ENCODE measurements around the gene GLT8D2.

GLT8D2 gene

DNA sequence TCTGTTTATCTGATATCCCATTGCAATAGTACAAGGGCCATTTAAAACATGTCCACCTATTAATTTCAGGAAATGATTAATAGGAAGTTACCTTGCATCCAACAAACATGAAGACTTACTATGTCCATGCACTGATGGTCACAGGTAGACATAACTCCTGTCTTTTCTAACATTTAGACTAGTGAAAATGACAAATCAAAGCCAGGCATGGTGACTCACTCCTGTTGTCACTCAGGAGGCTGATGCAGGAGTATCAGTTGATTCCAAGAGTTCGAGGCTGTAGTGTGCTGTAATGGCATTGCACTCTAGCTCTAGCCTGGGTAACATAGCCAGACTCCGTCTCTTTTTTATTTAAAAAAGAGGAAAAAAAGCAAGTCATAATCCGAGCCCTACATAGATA lies 105.0 kb downstream of the GLT8D2 start:
- no peak for DNase-seq

Data from CD4-positive, alpha-beta T cell treated with Interleukin-4 for 4 hours (primary cell).